Heart left ventricle (tissue), 13 donors: Measurements from ENCODE around the gene DDX47.

Source experiments
- CTCF ChIP-seq, 12 donors: fragments of 200-600 bp; sonication (generic) in 4 of 12; IDR thresholded peaks; one replicate each; pipeline versions ENCODE4 v1.5.0 to v1.8.0; 2018 to 2022; ENCODE audit warnings: antibody characterized with exemption in 12 of 12, mild to moderate bottlenecking in 5 of 12
- POLR2A ChIP-seq, 2 donors: fragments of 450-650 bp; IDR thresholded peaks; one replicate each; pipeline ENCODE4 v1.6.1; 2017; ENCODE audit warnings: antibody characterized with exemption in 2 of 2, mild to moderate bottlenecking in 2 of 2, moderate library complexity in 2 of 2
- donor health status: ischemic (EF 13 %, LVEDD 7.1; RV severe dilation, severe dysfunction).
- donor health status: DM: no; HTN: yes; CAD: no.
- donor health status: DM: no; HTN: no; CAD: no.
- donor health status: ischemic (EF 25% LVEDD 6.9; RV normal size, moderate dysfunction).
- donor health status: ischemic (EF 25% LVEDD 5.7; RV mildly dilated, moderate dysfunction).
- donor health status: ischemic (EF 35%, LVEDD 5.7; RV mildly dilated, moderate dysfunction).
- donor health status: nonischemic (EF 11% LVEDD 7.7; RV severe dilation, severe dysfunction).
- donor health status: DM: yes; HTN: yes; CAD: no.
- donor health status: PGD.
- donor health status: ischemic (EF 29% LVEDD 5.4; RV normal size, mild dysfunction).
- donor health status: nonischemic (EF 23%, LVEDD 6.1; RV moderate dilation, normal function).

- no peak for TF ChIP-seq POLR2A (IDR thresholded peaks at IDR 0.05)
- no peak for TF ChIP-seq CTCF (IDR thresholded peaks at IDR 0.05)
Observed at GRCh38 chr12:12799163-12799920, 13.8 kb upstream of the DDX47 start.
